Activated T-helper 2 cell treated with anti-CD3 and anti-CD28 coated beads, Interferon-gamma antibody, Interleukin-2, Interleukin-4, amounts not matched to agents 10 μg/mL and 5 μg/mL and 100 μg/mL, durations not matched to agents 14 hours and 24 hours and 36 hours (primary cell): ENCODE results near the gene IFNA10. TPM values are rescaled to one million over a fixed set of nuclear protein-coding genes. Genes with fewer than 3 reads are reported as not detected.
"Not testable (repeated sequence)": the region's sequence is repeated elsewhere in the genome, so short reads cannot be mapped to it uniquely, and the experiment has no call there.

Experiments
- DNase-seq: peaks from one replicate; pipeline ENCODE4 v3.0.0; 2021; ENCODE audit warnings: low spot score
- H3K27ac Mint-ChIP-seq: one replicate; pipeline ENCODE4 v1.8.0; 2021; ENCODE audit warnings: mixed read lengths
- H3K27me3 Mint-ChIP-seq: one replicate; pipeline ENCODE4 v1.8.0; 2021; ENCODE audit warnings: low read depth, mixed read lengths
- H3K36me3 Mint-ChIP-seq: one replicate; pipeline ENCODE4 v1.8.0; 2021; ENCODE audit warnings: low read depth, mixed read lengths
- H3K4me1 Mint-ChIP-seq: one replicate; pipeline ENCODE4 v1.8.0; 2021; ENCODE audit warnings: low read depth, mixed read lengths
- H3K4me3 Mint-ChIP-seq: one replicate; pipeline ENCODE4 v1.8.0; 2021; ENCODE audit warnings: low read depth, mild to moderate bottlenecking, moderate library complexity, mixed read lengths
- H3K9me3 Mint-ChIP-seq: one replicate; pipeline ENCODE4 v1.8.0; 2021; ENCODE audit warnings: mixed read lengths
- intact Hi-C: fragments of 100-400 bp; cut with micrococcal nuclease; formaldehyde crosslinking; loops from one replicate; pipeline ENCODE4 v1.15.1; 2023
- total RNA-seq: library from RNA; stranded (reverse); gene quantifications from 2 replicates; pipeline ENCODE4 v1.2.3, GENCODE V29; 2022

IFNA10 gene
- total RNA-seq, 1 donor from 2014 or later = not detected

- not testable (repeated sequence) for DNase-seq, H3K4me1 Mint-ChIP-seq, H3K36me3 Mint-ChIP-seq, H3K4me3 Mint-ChIP-seq, H3K9me3 Mint-ChIP-seq, H3K27ac Mint-ChIP-seq
- H3K27me3 Mint-ChIP-seq = peaks cover 36% of the 10 kb centered on the region
- intact Hi-C loops = loop anchor here (10.0 kb wide), 1 partner anchor 98 kb away; no protein-coding TSS in a partner anchor
Measured at GRCh38 chr9:21217211-21217610, 10.3 kb upstream of the IFNA10 start, which contains the start of gene IFNA16. IFNA16 (minus strand) TSS chr9:21217311; CDS start chr9:21217305, 6 bp downstream.

- H3K4me1 Mint-ChIP-seq, H3K4me3 Mint-ChIP-seq, H3K27ac Mint-ChIP-seq, H3K9me3 Mint-ChIP-seq, DNase-seq, H3K36me3 Mint-ChIP-seq: not testable (repeated sequence)
- intact Hi-C loops = loop anchor here (10.0 kb wide), 1 partner anchor 101 kb away; no protein-coding TSS in a partner anchor
- H3K27me3 Mint-ChIP-seq = peaks cover 23% of the 10 kb centered on the region
Measured at GRCh38 chr9:21213411-21214326, 6.7 kb upstream of the IFNA10 start.

GRCh38 chr9:21212160-21212559, 5.2 kb upstream of the IFNA10 start:
- H3K9me3 Mint-ChIP-seq, H3K4me1 Mint-ChIP-seq, DNase-seq, H3K4me3 Mint-ChIP-seq, H3K27ac Mint-ChIP-seq, H3K36me3 Mint-ChIP-seq: not testable (repeated sequence)
- intact Hi-C loops = loop anchor here (10.0 kb wide), 1 partner anchor 103 kb away; no protein-coding TSS in a partner anchor
- peaks cover 15% of the 10 kb centered on the region for H3K27me3 Mint-ChIP-seq

GRCh38 chr9:21210782-21211181, 3.8 kb upstream of the IFNA10 start:
- not testable (repeated sequence) for DNase-seq, H3K9me3 Mint-ChIP-seq, H3K36me3 Mint-ChIP-seq, H3K4me3 Mint-ChIP-seq, H3K27ac Mint-ChIP-seq, H3K4me1 Mint-ChIP-seq
- intact Hi-C loops = loop anchor here (10.0 kb wide), 1 partner anchor 104 kb away; no protein-coding TSS in a partner anchor
- peaks cover 14% of the 10 kb centered on the region for H3K27me3 Mint-ChIP-seq

- Mint-ChIP-seq H3K9me3 (no peaks in the 10 kb centered on the region), H3K4me3 (no peak overlapping the region), H3K27ac (no peak overlapping the region), H3K36me3 (no peaks in the 10 kb centered on the region), H3K27me3 (peaks cover 14% of the 10 kb centered on the region), H3K4me1 (peaks cover 8% of the 10 kb centered on the region)
- DNase-seq = no peak
- intact Hi-C loops = loop anchor here (10.0 kb wide), 1 partner anchor 104 kb away; no protein-coding TSS in a partner anchor
Measured at GRCh38 chr9:21210311-21210710, 3.4 kb upstream of the IFNA10 start.

GRCh38 chr9:21205204-21205603, 1.7 kb downstream of the IFNA10 start:
- peaks cover 6% of the 10 kb centered on the region for H3K4me1 Mint-ChIP-seq
- DNase-seq = no peak
- H3K27me3 Mint-ChIP-seq = peaks cover 35% of the 10 kb centered on the region
- intact Hi-C loops = loop anchor here (10.0 kb wide), 1 partner anchor 560 kb away; no protein-coding TSS in a partner anchor
- H3K27ac Mint-ChIP-seq = no peak overlapping the region
- H3K36me3 Mint-ChIP-seq = no peaks in the 10 kb centered on the region
- no peaks in the 10 kb centered on the region for H3K9me3 Mint-ChIP-seq
- H3K4me3 Mint-ChIP-seq = no peak overlapping the region

GRCh38 chr9:21202105-21202504, 4.8 kb downstream of the IFNA10 start, which contains the start of gene IFNA7:
IFNA7 (minus strand) TSS chr9:21202205; CDS start chr9:21202165, 40 bp downstream.
- intact Hi-C loops = loop anchor here (10.0 kb wide), 1 partner anchor 563 kb away; no protein-coding TSS in a partner anchor
- not testable (repeated sequence) for H3K4me1 Mint-ChIP-seq, H3K36me3 Mint-ChIP-seq, H3K9me3 Mint-ChIP-seq, H3K27ac Mint-ChIP-seq, H3K4me3 Mint-ChIP-seq, DNase-seq
- H3K27me3 Mint-ChIP-seq = peaks cover 32% of the 10 kb centered on the region

- intact Hi-C loops, H3K36me3 Mint-ChIP-seq, H3K4me1 Mint-ChIP-seq, H3K27ac Mint-ChIP-seq, H3K9me3 Mint-ChIP-seq: not testable (repeated sequence)
- peaks cover 11% of the 10 kb centered on the region for H3K27me3 Mint-ChIP-seq
- H3K4me3 Mint-ChIP-seq = peak overlapping the region; percentile 40
- DNase-seq = peak; percentile 22
Measured at GRCh38 chr9:21194867-21195776, 11.8 kb downstream of the IFNA10 start.

GRCh38 chr9:21187487-21187886, 19.5 kb downstream of the IFNA10 start, which contains the start of gene IFNA4:
IFNA4 (minus strand) TSS chr9:21187587; CDS start chr9:21187531, 56 bp downstream.
- H3K4me1 Mint-ChIP-seq, H3K4me3 Mint-ChIP-seq, DNase-seq, H3K9me3 Mint-ChIP-seq, H3K36me3 Mint-ChIP-seq, intact Hi-C loops, H3K27ac Mint-ChIP-seq: not testable (repeated sequence)
- H3K27me3 Mint-ChIP-seq = peaks cover 32% of the 10 kb centered on the region

GRCh38 chr9:21182810-21183736, 23.9 kb downstream of the IFNA10 start:
- H3K27ac Mint-ChIP-seq, H3K36me3 Mint-ChIP-seq, DNase-seq, H3K4me1 Mint-ChIP-seq, H3K9me3 Mint-ChIP-seq, intact Hi-C loops, H3K4me3 Mint-ChIP-seq: not testable (repeated sequence)
- H3K27me3 Mint-ChIP-seq = peaks cover 22% of the 10 kb centered on the region

GRCh38 chr9:21174671-21175070, 32.3 kb downstream of the IFNA10 start:
- H3K9me3 Mint-ChIP-seq = no peaks in the 10 kb centered on the region
- intact Hi-C loops = no loop called here
- H3K4me3 Mint-ChIP-seq = no peak overlapping the region
- DNase-seq = no peak
- H3K27me3 Mint-ChIP-seq = peaks cover 46% of the 10 kb centered on the region
- H3K27ac Mint-ChIP-seq = no peak overlapping the region
- peaks cover 5% of the 10 kb centered on the region for H3K4me1 Mint-ChIP-seq
- H3K36me3 Mint-ChIP-seq = no peaks in the 10 kb centered on the region
